Neural cell (in vitro differentiated cells): ENCODE results near the gene DNMT3B. TPM values are rescaled to one million over a fixed set of nuclear protein-coding genes. Genes with fewer than 3 reads are reported as not detected.

Experiments used
- H2AFZ ChIP-seq: fragments of 200-600, 300-800 bp; sonication (generic), shearing (Covaris generic); 2 replicates; pipeline ENCODE4 v1.6.0; 2014; ENCODE audit warnings: low read depth, mild to moderate bottlenecking, antibody characterized with exemption, low read length, moderate library complexity
- H3F3A ChIP-seq: fragments of 200-600 bp; shearing (Covaris generic); 2 replicates; pipeline ENCODE4 v1.6.1; 2016; ENCODE audit warnings: mild to moderate bottlenecking, moderate library complexity, mixed read lengths, antibody characterized with exemption, low read length; ENCODE audit not compliant: insufficient read depth, poor library complexity, severe bottlenecking
- H3K27ac ChIP-seq: fragments of 200-600, 300-800 bp; sonication (generic), shearing (Covaris generic); 2 replicates; pipeline ENCODE4 v1.5.1; 2014; ENCODE audit warnings: mild to moderate bottlenecking, low read length, moderate library complexity
- H3K27me3 ChIP-seq: fragments of 300-800, 200-600 bp; sonication (generic), shearing (Covaris generic); 2 replicates; pipeline ENCODE4 v1.6.0; 2014; ENCODE audit warnings: mild to moderate bottlenecking, low read depth, low read length, moderate library complexity; ENCODE audit not compliant: insufficient read depth
- H3K36me3 ChIP-seq: fragments of 300-800, 200-600 bp; sonication (generic), shearing (Covaris generic); 2 replicates; pipeline ENCODE4 v1.5.1; 2014; ENCODE audit warnings: mild to moderate bottlenecking, antibody characterized with exemption, low read length, moderate library complexity; ENCODE audit not compliant: insufficient read depth
- H3K4me2 ChIP-seq: fragments of 300-800, 200-600 bp; sonication (generic), shearing (Covaris generic); 2 replicates; pipeline ENCODE4 v1.6.0; 2014; ENCODE audit warnings: mild to moderate bottlenecking, low read length
- H3K4me3 ChIP-seq: fragments of 300-800, 200-600 bp; sonication (generic), shearing (Covaris generic); 2 replicates; pipeline ENCODE4 v1.5.1; 2014; ENCODE audit warnings: mild to moderate bottlenecking, low read length, moderate library complexity
- H3K79me2 ChIP-seq: fragments of 200-600 bp; shearing (Covaris generic); replicated peaks from 2 replicates; pipeline ENCODE4 v1.6.0; 2014; ENCODE audit warnings: mild to moderate bottlenecking, low read length, moderate library complexity; ENCODE audit not compliant: insufficient read depth
- H3K9ac ChIP-seq: fragments of 300-800, 200-600 bp; sonication (generic), shearing (Covaris generic); 2 replicates; pipeline ENCODE4 v1.6.1; 2016; ENCODE audit warnings: mild to moderate bottlenecking, low read length, mixed read lengths
- H3K9me2 ChIP-seq: fragments of 200-600 bp; shearing (Covaris generic); 2 replicates; pipeline ENCODE4 v1.6.1; 2016; ENCODE audit warnings: mild to moderate bottlenecking, low read length, mixed read lengths; ENCODE audit not compliant: insufficient read depth
- H3K9me3 ChIP-seq: fragments of 200-600, 300-800 bp; sonication (generic), shearing (Covaris generic); 2 replicates; pipeline ENCODE4 v1.6.1; 2016; ENCODE audit warnings: mild to moderate bottlenecking, mixed run types, low read length, moderate library complexity, mixed read lengths
- H4K20me1 ChIP-seq: fragments of 200-600 bp; shearing (Covaris generic); 2 replicates; pipeline ENCODE4 v1.6.1; 2016; ENCODE audit warnings: mild to moderate bottlenecking, mixed run types; ENCODE audit not compliant: insufficient read depth
- CTCF ChIP-seq: fragments of 450-650 bp; IDR thresholded peaks from 2 replicates; pipeline ENCODE4 v1.5.1; 2014; ENCODE audit warnings: antibody characterized with exemption, mild to moderate bottlenecking, moderate library complexity; ENCODE audit not compliant: poor library complexity, severe bottlenecking
- EP300 ChIP-seq: fragments of 450-650 bp; conservative IDR thresholded peaks from 2 replicates; pipeline ENCODE4 v1.6.1; 2014; ENCODE audit warnings: antibody characterized with exemption, mild to moderate bottlenecking, moderate library complexity; ENCODE audit not compliant: poor library complexity, severe bottlenecking
- EZH2 ChIP-seq: fragments of 200-600, 300-800 bp; shearing (Covaris generic), sonication (generic); IDR thresholded peaks from 2 replicates; pipeline ENCODE4 v1.6.1; 2014; ENCODE audit warnings: antibody characterized with exemption, low read length, borderline replicate concordance, mild to moderate bottlenecking; ENCODE audit not compliant: insufficient read depth, poor library complexity, severe bottlenecking
- MXI1 ChIP-seq: fragments of 450-650 bp; conservative IDR thresholded peaks from 2 replicates; pipeline ENCODE4 v1.6.1; 2014; ENCODE audit warnings: antibody characterized with exemption, mild to moderate bottlenecking; ENCODE audit not compliant: poor library complexity, severe bottlenecking
- POLR2AphosphoS5 ChIP-seq: IDR thresholded peaks from 2 replicates; pipeline ENCODE4 v1.6.1; 2012
- RAD21 ChIP-seq: fragments of 450-650 bp; conservative IDR thresholded peaks from 2 replicates; pipeline ENCODE4 v1.6.1; 2014; ENCODE audit warnings: antibody characterized with exemption, mild to moderate bottlenecking, moderate library complexity
- REST ChIP-seq: IDR thresholded peaks from 2 replicates; pipeline ENCODE4 v1.6.1; 2012; ENCODE audit warnings: borderline replicate concordance
- SMC3 ChIP-seq: fragments of 450-650 bp; conservative IDR thresholded peaks from 2 replicates; pipeline ENCODE4 v1.6.1; 2014; ENCODE audit warnings: antibody characterized with exemption, mild to moderate bottlenecking, moderate library complexity; ENCODE audit not compliant: poor library complexity
- TAF1 ChIP-seq: IDR thresholded peaks from 2 replicates; pipeline ENCODE4 v1.6.1; 2012; ENCODE audit warnings: low read depth
- polyA plus RNA-seq: library from polyadenylated mRNA; depleted of rRNA; stranded (reverse); fragments of >200 nt; gene quantifications from 2 replicates; pipeline ENCODE4 v1.2.3, GENCODE V29; 2014

The DNMT3B gene
- polyA plus RNA-seq, 1 donor from 2014 or later = 8.7 TPM

- Histone ChIP-seq H3K36me3 (peaks cover 9% of the 10 kb centered on the region), H3K4me3 (no peak overlapping the region), H3K4me2 (no peak overlapping the region), H3K9ac (no peak overlapping the region), H3K79me2 (no peaks in the 10 kb centered on the region), H3K9me2 (no peaks in the 10 kb centered on the region), H2AFZ (no peak overlapping the region), H4K20me1 (no peaks in the 10 kb centered on the region), H3K9me3 (no peaks in the 10 kb centered on the region), H3F3A (no peaks in the 10 kb centered on the region), H3K27me3 (no peaks in the 10 kb centered on the region), H3K27ac (no peak overlapping the region)
- TF ChIP-seq MXI1 (no peak), EZH2 (no peak)
These were observed 93.2 kb downstream of the DNMT3B start for GRCh38 chr20:32855387-32855786.

GRCh38 chr20:32858189-32858588, 96.0 kb downstream of the DNMT3B start:
- H2AFZ ChIP-seq = no peak overlapping the region

More at GRCh38 chr20:32858189-32858588, 96.0 kb downstream of the DNMT3B start:
- no peaks in the 10 kb centered on the region for H3K9me2 ChIP-seq
- H3K27ac ChIP-seq = no peak overlapping the region
- no peaks in the 10 kb centered on the region for H3K9me3 ChIP-seq
- H3K27me3 ChIP-seq = no peaks in the 10 kb centered on the region
- H3K4me3 ChIP-seq = no peak overlapping the region
- no peak overlapping the region for H3K9ac ChIP-seq
- TF ChIP-seq POLR2AphosphoS5 (no peak), RAD21 (no peak), MXI1 (no peak), EP300 (no peak), TAF1 (no peak), CTCF (no peak), EZH2 (no peak), SMC3 (no peak), REST (no peak)
- H4K20me1 ChIP-seq = no peaks in the 10 kb centered on the region
- H3F3A ChIP-seq = no peaks in the 10 kb centered on the region
- H3K4me2 ChIP-seq = no peak overlapping the region
- no peaks in the 10 kb centered on the region for H3K79me2 ChIP-seq
- no peaks in the 10 kb centered on the region for H3K36me3 ChIP-seq

Other genes with a start within 250 kb of the DNMT3B start
- 20.4 and 27.2 TPM in 2 replicates for gene NOL4L, start 177.1 kb upstream of the DNMT3B start, polyA plus RNA-seq
- 1.9 and 2.6 TPM in 2 replicates for gene C20orf203, start 88.4 kb upstream of the DNMT3B start, polyA plus RNA-seq
- 35.6 and 49.7 TPM in 2 replicates for gene COMMD7, start 18.9 kb upstream of the DNMT3B start, polyA plus RNA-seq
- gene MAPRE1, start 57.6 kb downstream of the DNMT3B start, polyA plus RNA-seq = 209 and 210 TPM in 2 replicates
- gene EFCAB8, start 96.5 kb downstream of the DNMT3B start, polyA plus RNA-seq = not detected in 2 replicates
- gene SUN5, start 242.0 kb downstream of the DNMT3B start, polyA plus RNA-seq = not detected in 2 replicates
- not detected in 2 replicates for gene BPIFB2, start 245.3 kb downstream of the DNMT3B start, polyA plus RNA-seq